Measurements from ENCODE around the gene SNX9.
"Not testable (repeated sequence)": the region's sequence is repeated elsewhere in the genome, so short reads cannot be mapped to it uniquely, and the experiment has no call there.

SNX9 gene

DNA sequence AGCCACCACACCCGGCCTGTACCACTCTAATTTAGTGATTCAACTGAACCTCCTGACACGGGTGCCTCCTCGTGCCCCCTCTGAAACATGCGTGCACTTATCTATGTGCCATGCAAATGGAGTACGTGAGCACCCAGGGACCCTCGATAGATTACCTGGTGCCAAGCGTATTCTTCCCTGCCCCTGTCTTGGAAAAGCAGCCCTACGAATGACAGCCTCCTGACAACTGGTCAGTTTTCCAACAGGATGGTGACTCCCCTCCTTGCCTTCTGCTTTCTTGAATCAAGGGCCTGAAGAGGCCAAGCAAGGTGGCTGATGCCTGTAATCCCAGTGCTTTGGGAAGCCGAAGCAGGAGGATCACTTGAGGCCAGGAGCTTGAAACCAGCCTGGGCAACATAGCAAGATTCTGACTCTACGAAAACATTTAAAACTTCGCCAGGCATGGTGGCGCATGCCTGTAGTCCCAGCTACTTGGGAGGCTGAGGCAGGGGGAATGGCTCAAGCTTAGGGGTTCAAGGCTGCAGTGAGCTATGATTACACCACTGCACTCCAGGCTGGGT, 133.2 kb downstream of the SNX9 start:
- intact Hi-C loops (cut with DNase I) = no loop called here

DNA sequence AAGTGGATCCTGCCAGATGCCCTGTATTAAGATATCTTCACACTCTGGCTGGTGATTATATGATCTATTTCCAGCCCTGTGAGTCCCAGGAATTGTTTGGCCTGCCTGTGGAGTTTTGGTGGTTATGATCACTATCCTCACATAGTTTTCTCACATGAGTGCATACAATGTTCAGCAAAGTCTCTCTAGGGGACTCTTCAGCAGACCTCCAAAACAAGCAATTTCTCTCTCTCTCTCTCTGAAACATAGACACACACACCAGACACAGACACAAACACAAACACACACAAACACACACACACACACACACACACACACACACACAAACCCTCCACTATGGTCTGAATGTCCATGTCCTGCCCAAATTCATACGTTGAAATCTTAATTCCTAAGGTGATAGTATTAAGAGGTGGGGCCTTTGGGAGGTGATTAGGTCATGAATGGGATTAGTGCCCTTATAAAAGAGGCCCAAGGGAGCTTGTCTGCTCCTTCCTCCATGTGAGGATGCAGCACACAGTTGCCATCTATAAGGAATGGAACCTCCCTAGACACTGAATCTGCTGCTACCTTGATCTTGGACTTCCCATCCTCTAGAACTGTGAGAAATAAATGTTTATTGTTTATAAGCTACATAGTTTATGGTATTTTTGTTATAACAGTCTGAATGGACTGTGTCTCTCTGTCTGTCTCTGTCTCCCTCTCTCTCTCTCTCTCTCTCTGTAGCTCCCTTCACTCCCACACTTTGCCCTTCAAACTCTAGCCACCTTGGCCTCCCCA, 136.6 kb downstream of the SNX9 start:
- intact Hi-C loops (cut with DNase I) = no loop called here
- peak in 1 of 42 donors; percentile 14 for DNase-seq

More for the DNA sequence above, 133.2 kb downstream of the SNX9 start:
- no peak for DNase-seq

DNA sequence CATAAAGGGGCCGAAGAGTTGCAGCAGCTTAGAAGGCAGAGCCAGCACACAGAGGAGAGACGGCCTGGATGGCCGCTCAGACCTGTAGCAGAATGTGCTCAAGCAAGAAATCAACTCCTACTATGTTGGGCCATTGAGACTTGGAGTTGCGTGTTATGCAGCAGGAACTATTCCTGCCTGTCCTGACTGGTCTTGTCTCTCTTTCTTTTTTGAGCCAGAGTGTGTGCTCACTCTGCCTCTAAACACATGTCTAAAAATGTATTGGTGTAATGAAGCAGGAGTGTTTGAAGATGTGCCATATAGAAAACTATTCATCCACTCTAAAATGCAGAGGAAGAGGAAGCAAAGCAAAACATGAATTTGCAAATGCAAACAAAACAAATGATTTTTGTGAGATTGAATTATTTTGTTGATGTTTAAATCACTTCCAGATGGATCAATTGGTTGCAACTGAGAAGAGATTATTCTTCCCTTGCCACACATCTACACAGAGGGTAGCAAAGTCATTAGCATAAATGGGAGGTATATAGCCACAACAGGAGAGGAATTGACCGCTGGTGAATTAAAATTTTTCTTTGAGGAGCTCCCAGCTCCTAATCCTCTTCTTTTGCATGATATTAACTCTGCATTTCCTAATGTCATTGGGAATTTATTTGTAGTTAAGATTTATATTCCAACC, 138.2 kb downstream of the SNX9 start:
- intact Hi-C loops (cut with DNase I) = no loop called here
- no peak for DNase-seq

DNA sequence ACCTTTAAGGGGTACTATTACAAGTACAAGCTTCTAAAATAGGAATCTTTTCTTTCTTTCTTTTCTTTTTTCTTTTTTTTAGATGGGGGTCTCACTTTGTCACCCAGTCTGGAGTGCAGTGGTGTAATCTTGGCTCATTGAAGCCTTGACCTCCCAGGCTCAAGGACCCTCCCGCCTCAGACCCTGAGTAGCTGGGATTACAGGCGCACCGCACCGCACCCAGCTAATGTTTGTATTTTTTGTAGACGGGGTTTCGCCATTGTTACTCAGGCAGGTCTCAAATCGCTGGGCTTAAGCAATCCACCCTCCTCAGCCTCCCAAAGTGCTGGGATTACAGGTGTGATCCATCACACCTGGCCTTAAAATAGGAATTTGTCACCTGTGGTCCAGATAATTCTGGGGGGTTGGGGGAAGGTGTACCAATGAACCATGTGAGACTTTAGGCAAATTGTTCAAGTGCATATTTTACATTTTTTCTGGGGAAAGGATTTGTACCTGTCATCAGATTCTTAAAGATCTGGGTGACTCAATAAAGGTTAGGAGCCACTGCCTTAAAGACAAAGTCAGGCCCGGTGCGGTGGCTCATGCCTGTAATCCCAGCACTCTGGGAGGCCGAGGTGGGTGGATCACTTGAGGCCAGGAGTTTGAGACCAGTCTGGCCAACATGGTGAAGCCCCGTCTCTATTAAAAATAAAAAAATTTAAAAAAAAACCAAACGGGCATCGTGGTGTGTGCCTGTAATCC, 139.0 kb downstream of the SNX9 start:
- peak in 2 of 42 donors; percentile 10 to 29 for DNase-seq
- intact Hi-C loops (cut with DNase I) = no loop called here

DNA sequence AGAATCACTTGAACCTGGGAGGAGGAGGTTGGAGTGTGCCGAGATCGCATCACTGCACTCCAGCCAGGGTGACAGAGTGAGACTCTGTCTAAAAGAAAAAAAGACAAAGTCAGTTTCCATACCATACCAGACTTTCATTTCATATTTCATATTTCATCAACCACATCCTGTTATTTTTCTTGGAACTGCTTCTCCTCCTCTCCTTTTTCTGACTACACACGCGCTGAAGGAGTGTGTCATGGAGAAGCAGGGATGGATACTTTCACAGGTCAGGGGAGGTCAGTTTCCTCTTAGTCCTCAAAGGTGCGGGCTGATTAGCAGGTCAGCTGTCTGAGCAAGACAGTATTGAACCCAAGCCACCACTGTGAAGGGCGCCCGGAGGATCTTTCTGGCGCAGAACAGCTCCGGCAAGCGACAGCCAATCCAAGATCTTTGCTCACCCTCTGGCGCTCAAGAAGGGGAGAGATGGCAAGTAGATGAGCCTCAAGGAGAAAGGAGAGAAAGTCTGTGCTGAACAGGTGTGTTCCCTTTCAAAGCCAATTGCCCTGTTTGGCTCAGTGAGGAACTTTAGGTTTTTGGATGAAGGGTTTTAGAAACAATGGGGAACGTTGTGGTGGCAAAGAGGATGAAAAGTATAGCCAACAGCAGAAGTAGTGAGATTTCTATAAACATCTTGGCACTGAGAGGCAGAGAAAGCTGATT, 139.7 kb downstream of the SNX9 start:
- intact Hi-C loops (cut with DNase I) = no loop called here
- DNase-seq = no peak

DNA sequence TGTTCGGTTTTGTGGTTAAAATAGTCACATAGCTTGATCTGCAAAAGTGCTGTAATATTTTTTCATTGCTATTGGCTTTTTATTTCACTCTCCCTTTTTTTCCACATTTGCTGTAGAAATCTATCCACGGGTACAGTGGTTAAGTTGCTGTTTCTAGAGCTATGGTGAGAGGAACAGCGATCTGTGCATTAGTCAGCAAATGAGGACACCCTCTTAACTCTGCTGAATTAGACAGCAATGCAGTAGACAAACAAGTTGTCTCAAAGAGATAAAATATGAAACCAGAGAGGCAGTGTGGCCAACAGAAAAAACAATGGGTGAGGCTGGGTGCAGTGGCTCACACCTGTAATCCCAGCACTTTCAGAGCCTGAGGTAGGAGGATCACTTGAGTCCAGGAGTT, 141.1 kb downstream of the SNX9 start:
- no peak for DNase-seq
- intact Hi-C loops (cut with DNase I) = no loop called here

DNA sequence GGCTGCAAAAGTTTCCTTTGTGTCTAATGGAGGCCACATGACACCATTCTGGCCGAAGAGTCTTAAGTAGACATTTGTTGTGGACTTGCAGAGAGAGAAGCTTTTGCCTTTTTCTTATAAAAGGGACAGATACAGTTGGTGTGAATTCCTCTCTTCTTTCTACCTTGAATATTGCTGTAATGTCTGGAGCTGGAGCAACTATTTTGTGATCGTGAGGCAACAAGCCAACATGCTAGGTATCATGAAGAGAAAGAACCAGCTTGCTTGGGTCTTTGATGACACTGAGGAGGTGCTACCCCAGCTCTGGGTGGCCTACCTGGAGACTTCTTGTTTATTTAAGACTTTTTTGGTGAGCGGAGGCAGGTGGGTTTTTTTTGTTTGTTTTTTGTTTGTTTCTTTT, 142.3 kb downstream of the SNX9 start:
- no peak for DNase-seq
- intact Hi-C loops (cut with DNase I) = no loop called here

DNA sequence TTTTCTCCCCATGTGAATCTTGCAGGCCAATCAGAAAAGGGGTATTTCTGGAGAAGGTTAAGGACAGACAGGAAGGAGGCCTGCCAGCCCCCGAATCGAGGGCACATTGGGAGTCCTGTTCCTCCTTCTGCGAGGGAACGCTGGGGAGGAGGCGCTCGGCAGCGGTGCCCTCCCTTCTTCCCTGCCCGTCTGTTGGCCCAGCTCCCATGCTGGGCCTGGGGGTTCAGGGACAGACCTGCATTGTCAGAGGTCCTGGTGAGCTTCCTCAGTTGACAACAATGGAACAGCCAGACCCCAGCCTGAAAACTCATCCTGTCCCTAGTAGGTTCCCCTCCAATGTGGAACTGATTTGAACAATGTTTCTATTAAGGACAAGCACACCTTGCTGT, 143.5 kb downstream of the SNX9 start:
- intact Hi-C loops (cut with DNase I) = no loop called here
- DNase-seq = no peak

DNA sequence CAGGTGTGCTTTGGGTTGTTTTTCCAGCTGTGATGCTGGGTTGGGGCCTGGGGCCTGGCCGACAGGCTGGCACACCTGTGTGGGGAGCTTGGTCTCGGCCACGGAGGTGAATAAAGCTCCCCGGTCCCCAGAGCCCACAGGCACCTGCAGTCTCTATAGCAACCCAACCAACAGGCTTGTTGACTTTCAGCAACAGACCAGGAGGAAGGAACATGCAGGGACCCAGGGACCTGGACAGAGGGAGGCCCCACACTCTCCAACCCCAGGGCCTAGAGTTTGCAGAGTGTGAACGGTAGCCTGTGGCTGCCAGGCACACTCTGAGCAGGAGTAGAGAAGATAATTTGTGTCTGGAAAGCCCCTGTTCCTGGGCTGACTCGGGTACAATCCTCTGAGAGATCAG, 144.0 kb downstream of the SNX9 start:
- intact Hi-C loops (cut with DNase I) = no loop called here
- DNase-seq = no peak

DNA sequence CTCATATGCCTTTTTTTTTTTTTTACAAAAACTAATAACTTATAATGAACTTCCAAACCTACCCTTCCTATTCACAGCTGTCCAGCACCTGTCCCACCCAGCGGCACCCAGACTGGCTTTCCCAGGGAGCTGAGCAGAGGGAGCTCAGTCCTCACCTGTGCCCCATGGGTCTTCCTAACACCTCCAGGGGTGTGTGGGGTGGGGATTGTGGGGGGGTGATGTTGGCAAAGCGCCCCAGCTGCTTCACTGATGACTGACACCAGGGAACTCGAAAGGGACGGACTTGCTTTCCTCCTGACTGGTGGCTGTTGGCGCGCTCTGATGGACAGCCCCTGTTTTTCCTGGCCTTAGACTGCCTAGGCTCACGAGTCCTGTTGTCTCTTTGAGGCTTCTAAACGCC, 144.4 kb downstream of the SNX9 start:
- DNase-seq = no peak
- intact Hi-C loops (cut with DNase I) = no loop called here

DNA sequence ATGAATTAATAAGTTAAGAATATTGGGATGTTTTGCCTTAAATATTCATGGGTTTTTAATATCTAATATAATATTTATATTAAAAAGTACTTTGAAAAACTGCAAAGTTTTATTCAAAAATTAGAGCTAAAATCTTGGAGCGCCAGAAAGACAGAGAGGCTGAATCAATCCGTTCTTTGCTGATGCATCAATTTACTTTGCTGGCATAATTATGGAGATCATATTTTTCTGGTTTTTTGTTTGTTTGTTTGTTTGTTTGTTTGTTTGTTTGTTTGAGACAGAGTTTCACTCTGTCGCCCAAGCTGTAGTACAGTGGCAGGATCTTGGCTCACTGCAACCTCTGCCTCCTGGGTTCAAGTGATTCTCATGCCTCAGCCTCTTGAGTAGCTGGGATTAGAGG, 149.1 kb downstream of the SNX9 start:
- intact Hi-C loops (cut with DNase I); DNase-seq: not testable (repeated sequence)

DNA sequence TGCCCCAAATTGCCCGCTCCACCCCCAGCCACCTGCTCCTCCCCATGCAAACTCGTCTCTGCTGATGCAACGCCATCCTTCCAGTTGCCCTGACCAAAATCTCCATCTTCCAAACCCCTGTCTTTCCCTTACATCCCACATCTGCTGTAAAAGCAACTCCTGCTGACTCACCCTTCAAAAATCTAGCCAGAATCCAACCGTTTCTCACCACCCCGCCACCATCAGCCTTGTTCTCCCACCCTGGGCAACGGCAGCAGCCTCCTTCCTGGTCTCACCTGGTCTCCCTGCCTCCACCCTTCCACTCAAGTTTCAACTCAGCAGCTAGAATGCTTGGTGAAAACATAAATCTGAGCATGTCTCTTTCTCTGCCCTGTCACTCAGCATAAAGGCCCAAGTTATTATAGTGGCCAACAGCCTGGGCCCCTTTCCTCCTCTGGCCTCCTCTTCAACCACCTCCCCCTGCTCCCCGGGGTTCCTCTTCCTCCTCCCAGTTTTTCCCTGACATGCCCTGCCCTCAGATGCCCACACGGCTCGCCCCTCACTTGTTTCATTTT, 151.4 kb downstream of the SNX9 start:
- no peak for DNase-seq
- intact Hi-C loops (cut with DNase I) = no loop called here

DNA sequence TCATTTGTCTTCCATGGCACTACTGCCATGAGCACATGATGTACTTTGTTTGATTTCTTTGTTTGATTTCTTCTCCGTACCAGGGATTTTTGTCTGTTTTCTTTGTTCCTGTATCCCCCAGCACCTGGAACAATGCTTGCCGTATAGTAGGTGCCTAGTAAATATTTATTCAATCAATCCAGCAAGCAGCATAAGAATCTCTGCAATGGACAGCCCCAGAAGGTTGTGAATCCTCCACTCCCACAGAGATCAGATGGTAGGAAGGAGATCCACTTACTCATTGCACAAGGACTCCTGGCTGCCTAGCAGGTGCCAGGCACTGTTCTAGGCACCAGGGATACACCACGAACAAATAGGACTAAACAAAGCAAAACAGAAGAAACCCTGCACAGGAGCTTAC, 151.9 kb downstream of the SNX9 start:
- intact Hi-C loops (cut with DNase I) = no loop called here

DNA sequence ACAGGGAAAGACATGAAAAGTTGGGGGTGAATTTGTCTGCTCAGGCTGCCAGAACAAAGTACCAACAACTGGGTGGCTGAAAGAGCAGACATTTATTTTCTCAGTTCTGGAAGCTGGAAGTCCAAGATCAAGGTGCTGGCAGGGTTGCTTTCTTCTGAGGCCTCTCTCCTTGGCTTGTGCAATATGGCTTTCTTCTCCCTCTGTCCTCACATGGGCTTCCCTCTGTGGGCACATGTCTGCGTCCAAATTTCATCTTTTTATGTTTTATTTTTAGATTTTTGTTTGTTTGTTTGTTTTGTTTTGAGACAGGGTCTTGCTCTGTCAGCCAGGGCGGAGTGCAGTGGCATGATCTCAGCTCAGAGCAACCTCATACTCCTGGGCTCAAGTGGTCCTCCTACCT, 152.4 kb downstream of the SNX9 start:
- DNase-seq = no peak
- intact Hi-C loops (cut with DNase I) = no loop called here

More for the DNA sequence above, 151.9 kb downstream of the SNX9 start:
- DNase-seq = no peak

DNA sequence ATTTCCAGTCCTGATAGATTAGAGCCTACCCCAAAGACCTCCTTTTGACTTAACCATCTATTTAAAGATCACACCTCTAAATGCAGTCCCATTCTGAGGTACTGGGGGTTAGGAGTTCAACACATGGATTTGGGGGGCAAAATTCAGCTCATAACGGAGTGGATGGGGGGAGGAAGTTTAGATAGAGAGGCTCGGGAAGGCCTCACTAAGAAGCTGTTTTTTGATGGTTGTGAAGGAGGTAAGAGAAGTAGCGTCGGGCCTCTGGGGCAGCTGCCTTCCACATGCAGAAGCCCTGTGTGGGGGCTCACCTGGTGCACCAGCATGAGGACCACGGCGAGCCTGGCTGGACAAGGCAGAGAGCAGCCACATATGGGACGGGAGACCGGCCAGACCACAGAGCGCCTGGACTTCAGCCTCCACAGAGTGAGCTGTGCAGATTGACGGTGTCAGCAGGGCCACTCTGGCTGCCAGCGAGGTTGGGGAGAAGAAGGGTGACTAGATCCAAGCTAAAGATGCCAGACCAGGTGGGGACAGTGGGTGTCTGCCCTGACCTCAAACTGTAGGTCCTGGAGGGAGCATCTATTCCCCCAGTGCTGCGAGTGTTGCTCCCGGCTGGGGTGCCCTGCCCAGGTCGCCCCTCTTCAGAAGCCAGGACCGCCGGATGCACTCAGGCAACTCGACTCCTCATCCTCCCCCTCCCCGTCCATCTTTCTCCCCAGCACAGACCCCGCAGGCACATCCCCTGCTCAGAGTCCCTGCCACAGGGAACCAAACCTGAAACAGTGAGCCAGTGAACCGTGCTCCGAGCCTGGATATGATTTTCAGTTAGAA, 153.5 kb downstream of the SNX9 start:
- no peak for DNase-seq
- intact Hi-C loops (cut with DNase I) = no loop called here

DNA sequence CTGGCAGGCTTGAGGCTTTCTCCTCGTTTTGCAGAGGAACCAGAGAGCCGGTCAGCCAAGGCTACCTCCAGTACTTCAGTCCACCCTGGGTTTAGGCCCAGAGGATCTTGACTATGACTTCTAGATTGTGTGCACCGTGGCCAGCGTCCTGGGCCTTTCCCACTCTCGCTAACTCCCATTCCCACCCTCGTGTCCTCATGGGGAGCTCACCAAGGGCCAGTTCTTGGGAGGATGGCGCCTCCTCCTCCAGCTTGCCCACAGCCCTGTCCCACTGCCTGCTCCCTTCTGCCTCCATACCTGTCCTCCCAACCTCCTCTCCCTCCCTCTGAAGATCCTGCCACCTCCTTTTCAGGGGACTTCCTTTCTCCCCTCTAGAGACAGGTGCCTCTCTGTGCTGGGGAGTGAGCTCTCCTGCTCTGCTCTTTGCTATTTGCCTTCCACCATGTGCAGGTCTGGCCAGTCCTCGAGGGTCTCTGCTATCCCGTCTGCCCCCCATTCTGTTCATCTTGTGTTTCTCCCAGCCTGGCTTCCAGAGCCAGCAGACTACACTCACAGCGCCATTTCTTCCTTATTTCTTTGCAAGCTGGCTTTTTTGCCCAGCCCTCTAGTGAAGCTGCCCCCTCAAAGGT, 154.2 kb downstream of the SNX9 start:
- DNase-seq = no peak
- intact Hi-C loops (cut with DNase I) = no loop called here

DNA sequence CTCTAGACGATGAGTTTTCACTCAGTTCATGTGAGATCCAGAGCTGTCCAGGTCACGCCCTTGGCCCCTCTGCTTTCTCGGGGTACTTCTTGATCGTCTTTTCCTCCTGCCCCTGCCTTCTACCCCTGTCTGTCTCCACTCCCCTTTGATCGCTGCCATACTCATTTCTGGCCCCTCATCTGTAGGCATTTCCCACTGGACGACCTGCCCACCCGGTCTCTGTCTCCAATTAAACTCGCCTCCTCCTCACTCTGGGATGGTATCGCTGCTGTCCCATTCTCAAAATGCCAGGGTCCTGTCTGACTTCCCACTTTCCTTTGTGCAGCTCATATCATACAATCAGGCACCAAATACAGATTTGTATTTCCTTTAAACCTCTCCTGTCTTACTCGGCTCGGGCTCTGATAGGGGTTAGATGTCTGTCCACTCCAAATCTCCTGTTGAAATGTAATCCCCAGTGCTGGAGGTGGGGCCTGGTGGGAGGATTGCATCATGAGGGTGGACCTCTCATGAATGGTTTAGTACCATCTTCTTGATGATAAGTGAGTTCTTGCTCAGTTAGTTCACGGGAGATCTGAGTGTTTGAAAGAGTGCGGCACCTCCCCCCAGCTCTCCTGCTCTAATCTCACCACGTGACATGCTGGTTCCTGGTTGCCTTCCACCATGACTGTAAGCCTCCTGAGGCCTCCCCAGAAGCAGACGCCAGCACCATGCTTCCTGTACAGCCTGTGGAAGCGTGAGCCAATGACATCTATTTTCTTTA, 155.2 kb downstream of the SNX9 start:
- no peak for DNase-seq
- intact Hi-C loops (cut with DNase I) = no loop called here

Measured in head of caudate nucleus (tissue), 42 donors.